Kidney glomerular epithelial cell (primary cell): ENCODE results near the gene SYNC.
A peak's percentile ranks its signal among the peaks of the same experiment; 100 is the strongest.
"Not testable (repeated sequence)": the region's sequence is repeated elsewhere in the genome, so short reads cannot be mapped to it uniquely, and the experiment has no call there.

ENCODE experiments used
- DNase-seq: peaks from one replicate; lab custom pipeline; 2025; lab: John Stamatoyannopoulos, UW

Gene SYNC

DNA sequence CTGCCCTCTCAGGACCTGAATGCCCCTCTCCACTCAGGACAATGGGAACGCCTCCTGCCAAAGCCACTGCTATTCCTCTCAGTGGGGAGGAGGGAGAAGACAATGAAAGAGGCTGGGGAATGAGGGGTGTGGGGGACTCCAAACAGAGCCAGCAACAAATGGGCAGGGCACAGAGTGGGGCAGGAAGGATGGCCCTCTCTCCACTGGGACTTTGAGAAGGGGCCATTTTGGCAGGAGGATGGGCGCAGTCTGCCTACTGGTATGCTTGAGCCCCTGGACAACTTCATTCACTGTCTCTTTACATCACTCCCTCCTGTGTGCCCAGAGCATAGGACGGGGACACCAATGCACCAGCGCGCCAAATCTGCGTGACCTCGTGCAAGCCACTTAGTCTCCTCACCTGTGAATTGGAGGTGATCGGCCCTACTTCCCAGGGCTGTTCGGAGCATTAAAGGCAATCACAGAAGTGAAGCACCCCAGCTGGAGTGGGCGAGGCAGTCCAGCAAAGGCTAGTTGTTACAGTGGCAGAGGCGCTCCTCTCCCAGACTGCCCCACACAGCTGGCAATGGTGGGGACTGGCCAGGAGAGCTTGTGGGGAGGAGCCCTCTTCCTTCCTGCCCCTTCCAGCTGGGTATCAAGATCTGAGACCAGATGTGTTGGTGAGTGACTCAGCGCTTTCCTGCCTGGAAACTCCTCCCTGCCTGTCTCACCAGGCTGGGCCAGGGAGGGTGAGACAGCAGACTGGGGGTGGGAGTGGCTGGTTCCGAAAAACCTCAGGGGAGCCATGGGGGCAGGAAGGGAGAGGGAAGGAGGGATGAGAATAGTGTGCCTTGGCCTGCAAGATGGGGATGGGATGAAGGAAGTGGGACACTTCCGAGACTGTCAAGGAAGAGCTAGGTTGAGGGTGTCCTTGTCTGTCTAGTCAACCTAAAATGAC, 22.4 kb upstream of the SYNC start:
- DNase-seq, result peak; percentile 49

GRCh38 chr1:32719681-32720275, 17.2 kb upstream of the SYNC start:
- no peak for DNase-seq

DNA sequence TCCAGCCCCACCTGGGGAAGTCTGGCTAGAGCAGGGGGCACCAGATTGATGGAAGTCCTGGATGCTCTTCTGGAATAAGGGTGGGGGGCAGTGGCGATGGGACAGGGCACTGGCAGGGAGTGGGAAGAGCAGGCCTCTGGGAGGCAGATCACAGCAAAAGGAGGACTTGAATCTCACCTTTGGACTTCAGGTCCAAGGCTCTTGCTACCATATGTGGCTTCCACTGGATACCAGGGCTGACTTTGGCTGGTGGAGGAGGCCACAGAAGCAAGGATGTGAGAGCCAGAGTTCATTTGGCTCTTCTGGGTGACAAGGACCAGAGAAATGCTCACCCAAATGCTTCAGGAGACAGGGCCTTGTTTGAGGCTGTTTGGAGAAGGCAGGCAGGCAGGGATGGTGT, 16.0 kb upstream of the SYNC start:
- DNase-seq, result no peak

GRCh38 chr1:32718036-32718435, 15.5 kb upstream of the SYNC start:
- DNase-seq, result no peak

DNA sequence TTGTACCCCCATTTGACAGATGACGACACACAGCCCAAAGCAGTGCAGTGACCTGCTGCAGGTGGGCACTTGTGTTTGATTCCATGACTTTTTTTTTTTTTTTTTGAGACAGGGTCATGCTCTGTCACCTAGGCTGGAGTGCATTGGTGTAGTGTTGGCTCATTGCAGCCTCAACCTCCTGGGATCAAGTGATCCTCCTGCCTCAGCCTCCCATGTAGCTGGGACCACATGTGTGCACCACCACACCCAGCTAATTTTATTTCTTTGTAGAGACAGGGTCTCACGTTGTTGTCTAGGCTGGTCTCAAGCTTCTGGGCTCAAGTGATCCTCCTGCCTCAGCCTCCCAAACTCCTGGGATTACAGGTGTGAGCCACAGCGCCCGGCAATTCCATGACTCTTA, 14.9 kb upstream of the SYNC start:
- DNase-seq, result no peak

DNA sequence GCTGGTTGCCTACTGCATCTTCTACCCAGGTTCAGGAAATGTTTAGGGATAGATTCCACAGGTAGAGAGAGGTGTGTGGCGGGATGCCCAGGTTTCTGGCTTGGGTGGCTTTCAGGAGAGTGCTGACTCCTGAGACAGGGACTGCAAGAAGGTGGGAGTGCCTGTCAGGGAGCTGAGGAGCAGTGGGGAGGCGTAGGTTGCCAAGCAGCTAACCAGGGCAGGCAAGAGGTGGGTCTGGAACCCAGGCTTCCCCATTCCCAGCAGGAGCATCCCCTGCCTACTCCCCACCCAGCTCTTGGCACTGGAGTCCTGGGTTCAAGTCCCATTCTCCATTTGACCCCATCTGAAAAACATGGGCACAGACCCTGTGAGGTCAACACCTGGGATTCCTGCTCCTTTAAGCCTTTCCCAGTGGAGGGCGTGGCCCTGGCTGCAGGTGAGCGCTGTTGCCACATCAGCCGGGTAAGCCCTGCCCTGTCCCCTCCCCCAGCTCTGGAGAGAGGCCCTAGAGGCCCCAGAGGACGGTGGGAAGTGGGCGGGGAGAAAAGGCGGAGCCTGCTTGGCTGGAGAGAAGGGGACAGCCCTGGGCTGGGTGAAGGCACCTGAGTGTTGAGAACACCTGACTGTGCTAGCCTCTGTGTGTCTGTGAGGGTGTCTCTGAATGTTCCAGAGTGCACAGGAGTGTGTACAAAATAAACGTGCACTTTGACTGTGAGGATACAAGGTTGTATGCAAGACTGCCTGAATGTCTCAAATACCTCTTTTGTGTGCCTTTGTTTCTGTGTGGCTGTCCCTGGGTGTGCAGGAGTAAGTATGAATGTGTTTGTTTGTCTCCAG, 14.0 kb upstream of the SYNC start:
- peak; percentile 57 for DNase-seq

DNA sequence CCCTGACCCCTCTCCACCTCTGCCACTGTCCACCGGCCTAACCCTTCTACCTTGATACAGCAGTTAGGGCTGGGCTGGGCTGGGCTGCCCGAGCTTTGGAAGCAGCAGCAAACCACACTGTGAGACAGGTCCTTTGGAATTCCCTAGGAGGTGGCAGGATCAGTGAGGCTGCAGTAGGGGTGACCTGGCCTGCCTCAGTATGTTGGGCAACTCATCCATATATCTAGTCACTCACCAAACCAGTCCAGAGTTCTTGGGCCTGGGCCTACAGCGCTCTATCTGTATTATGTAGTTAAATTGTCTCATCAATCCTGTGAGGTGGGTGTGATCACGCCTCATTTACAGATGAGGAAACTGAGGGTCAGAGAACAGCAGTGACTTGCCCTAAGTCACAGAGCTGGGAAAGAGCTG, 13.3 kb upstream of the SYNC start:
- no peak for DNase-seq

GRCh38 chr1:32714277-32714676, 11.7 kb upstream of the SYNC start:
- DNase-seq, result no peak

DNA sequence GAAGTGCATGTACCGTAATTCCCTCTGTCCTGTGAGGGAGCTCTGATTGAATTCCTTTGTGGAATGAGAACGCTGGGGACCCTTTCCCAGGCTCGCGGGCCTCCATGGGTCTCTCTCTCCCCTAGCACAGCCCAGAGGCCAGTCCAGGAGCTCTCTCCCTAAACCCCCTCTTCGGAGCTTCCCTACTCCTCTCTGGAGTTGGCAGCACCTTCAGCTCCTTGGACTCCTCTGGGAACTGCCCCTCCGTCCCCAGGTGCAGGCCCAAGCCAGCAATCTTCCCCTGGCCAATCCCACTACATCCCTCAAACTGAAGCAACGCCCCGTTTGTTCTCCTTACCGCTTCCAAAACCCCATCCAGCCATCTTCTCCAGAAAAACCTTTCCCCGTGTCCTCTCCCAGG, 10.5 kb upstream of the SYNC start:
- DNase-seq, result no peak

- DNase-seq, result not testable (repeated sequence)
These were observed 8.7 kb upstream of the SYNC start for GRCh38 chr1:32711221-32711620.

GRCh38 chr1:32709476-32709875, 6.9 kb upstream of the SYNC start:
- no peak for DNase-seq

DNA sequence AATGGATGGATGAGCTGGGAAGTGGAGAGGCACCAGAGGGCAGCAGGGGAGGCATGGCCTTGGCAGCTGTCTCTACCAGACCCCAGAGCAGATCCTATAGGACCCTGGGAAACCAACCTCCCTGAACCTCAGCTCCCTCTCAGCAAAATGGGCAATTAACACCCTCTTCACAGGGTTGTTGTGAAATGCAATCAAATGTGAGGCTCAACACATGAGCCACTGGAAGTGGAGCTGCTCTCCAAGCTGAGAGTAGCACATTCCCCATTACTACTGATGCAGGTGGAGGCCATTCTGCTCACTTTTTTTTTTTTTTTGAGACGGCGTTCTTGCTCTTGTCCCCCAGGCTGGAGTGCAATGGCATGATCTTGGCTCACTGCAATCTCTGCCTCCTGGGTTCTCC, 6.5 kb upstream of the SYNC start:
- DNase-seq, result peak; percentile 16

DNA sequence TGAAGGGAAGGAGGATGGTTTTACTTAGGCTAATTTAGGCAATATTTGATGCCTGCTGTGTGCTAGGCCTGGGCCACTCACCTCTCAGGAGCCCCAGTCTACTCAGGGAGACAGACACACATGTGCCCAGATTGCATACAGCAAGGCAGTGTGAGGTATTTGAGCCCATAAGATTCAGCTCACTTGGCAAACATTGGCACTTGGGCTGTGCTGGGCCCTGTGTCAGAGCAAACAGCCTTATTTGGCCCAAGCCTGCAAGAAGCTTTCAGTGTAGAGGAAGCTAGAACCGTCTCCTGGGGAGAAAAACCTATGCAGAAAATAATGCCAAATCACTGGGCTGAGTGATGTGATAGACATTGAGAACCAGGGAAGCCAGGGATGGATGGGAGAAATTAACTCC, 3.9 kb upstream of the SYNC start:
- no peak for DNase-seq

GRCh38 chr1:32705516-32705915, 2.9 kb upstream of the SYNC start:
- DNase-seq, result no peak

GRCh38 chr1:32703479-32704291, 1.1 kb upstream of the SYNC start:
- peak; percentile 99 for DNase-seq

- DNase-seq, result no peak
These were observed 495 bp downstream of the SYNC start for GRCh38 chr1:32701951-32702598.

DNA sequence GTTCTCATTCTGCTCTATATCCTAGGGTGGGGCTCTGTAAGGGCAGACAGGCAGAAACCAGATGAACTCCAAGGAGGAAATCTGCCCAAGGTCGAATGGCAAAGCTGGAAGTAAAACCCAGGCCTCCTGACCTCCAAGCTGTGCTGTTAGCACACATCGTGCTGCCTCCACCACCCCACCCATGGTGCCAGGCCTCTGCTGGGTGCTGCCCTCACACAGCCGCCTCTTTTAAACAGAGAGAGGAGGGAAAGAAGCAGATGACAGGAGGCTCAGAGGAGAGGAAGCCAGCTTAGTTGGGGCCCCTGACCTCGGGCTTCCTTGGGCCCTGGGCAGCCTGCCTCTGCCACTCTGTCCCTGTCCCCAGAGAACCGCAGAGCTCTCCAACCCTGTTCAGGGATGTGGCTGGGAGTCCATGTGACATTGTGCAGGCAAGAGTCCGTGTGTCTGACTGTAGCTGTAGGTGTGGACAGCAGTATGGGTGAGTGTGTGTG, 1.1 kb downstream of the SYNC start:
- DNase-seq, result no peak

DNA sequence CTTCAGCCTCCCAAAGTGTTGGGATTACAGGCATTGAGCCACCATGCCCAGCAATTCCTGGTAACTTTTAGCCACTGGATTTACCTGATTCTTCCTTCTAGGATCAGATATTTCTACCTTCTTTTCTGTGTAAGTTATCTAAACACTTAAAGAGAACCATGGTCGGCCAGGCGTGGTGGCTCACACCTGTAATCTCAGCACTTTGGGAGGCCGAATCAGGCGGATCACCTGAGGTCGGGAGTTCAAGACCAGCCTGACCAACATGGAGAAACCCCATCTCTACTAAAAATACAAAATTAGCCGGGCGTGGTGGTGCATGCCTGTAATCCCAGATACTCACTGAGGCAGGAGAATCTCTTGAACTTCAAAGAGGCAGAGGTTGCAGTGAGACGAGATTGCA, 5.6 kb downstream of the SYNC start:
- not testable (repeated sequence) for DNase-seq

DNA sequence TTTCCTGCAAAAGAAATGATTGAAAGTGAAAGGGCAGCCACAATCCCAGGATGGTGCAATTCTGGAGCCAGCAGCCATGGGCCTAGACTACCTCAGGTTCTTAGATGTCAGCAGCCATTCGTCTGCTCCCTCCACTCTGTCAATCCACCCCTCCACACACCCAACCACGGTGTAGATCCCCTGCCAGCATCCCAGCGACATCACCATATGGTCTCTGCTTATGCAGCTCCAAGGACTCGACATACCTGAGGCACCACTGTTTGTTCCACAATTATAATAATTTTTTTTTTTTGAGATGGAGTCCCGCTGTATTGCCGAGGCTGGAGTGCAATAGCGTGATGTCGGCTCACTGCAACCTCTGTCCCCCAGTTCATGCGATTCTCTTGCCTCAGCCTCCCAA, 6.5 kb downstream of the SYNC start:
- DNase-seq, result no peak

- DNase-seq, result no peak
These were observed 7.3 kb downstream of the SYNC start for GRCh38 chr1:32695098-32695904.
